Fibroblast of lung (primary cell): ENCODE results near the gene AFF2. TPM values are rescaled to one million over a fixed set of nuclear protein-coding genes. Genes with fewer than 3 reads are reported as not detected.
A peak's percentile ranks its signal among the peaks of the same experiment; 100 is the strongest.

Source experiments
- DNase-seq, 2 donors: peaks; one replicate each; pipeline versions ENCODE4 v3.0.0 to v3.0.0-alpha.2; 2010; ENCODE audit warnings: low read depth in 2 of 2
- H2AFZ ChIP-seq: 2 replicates; pipeline ENCODE4 v1.5.1; 2012; ENCODE audit warnings: low read length, control low read depth, inconsistent platforms
- H3K27ac ChIP-seq: 2 replicates; pipeline ENCODE4 v1.5.1; 2011; ENCODE audit warnings: low read length, control low read depth; ENCODE audit not compliant: insufficient read depth
- H3K27me3 ChIP-seq: 2 replicates; pipeline ENCODE4 v1.5.1; 2011; ENCODE audit warnings: mild to moderate bottlenecking, low read length; ENCODE audit not compliant: control insufficient read depth, insufficient read depth
- H3K36me3 ChIP-seq: 2 replicates; pipeline ENCODE4 v1.5.1; 2011; ENCODE audit warnings: low read length; ENCODE audit not compliant: control insufficient read depth, insufficient read depth
- H3K4me1 ChIP-seq: 2 replicates; pipeline ENCODE4 v1.5.1; 2011; ENCODE audit warnings: low read length; ENCODE audit not compliant: control insufficient read depth, insufficient read depth; ENCODE audit errors: extremely low read depth
- H3K4me2 ChIP-seq: 2 replicates; pipeline ENCODE4 v1.5.1; 2011; ENCODE audit warnings: low read length, control low read depth; ENCODE audit not compliant: insufficient read depth; ENCODE audit errors: extremely low read depth
- H3K4me3 ChIP-seq, 4 experiments: fragments of 200-600 bp in 1 of 4; sonication (generic) in 1 of 4; replicated peaks in 1 of 4; 2 replicates each; pipeline ENCODE4 v1.5.1; 2011 to 2016; ENCODE audit warnings: low read length in 4 of 4, low read depth in 3 of 4, mild to moderate bottlenecking in 3 of 4, control low read depth in 2 of 4, inconsistent platforms in 1 of 4, mixed read lengths in 1 of 4; ENCODE audit not compliant: insufficient read depth in 1 of 4; ENCODE audit errors: control extremely low read depth in 1 of 4
- H3K79me2 ChIP-seq: 2 replicates; pipeline ENCODE4 v1.5.1; 2012; ENCODE audit warnings: mild to moderate bottlenecking, low read length, inconsistent platforms; ENCODE audit not compliant: control insufficient read depth, insufficient read depth
- H3K9ac ChIP-seq: 2 replicates; pipeline ENCODE4 v1.5.1; 2011; ENCODE audit warnings: mild to moderate bottlenecking, low read length, control low read depth; ENCODE audit not compliant: insufficient read depth
- H3K9me3 ChIP-seq: 2 replicates; pipeline ENCODE4 v1.5.1; 2012; ENCODE audit warnings: low read depth, low read length; ENCODE audit not compliant: control insufficient read depth, insufficient read depth
- H4K20me1 ChIP-seq: 2 replicates; pipeline ENCODE4 v1.5.1; 2011; ENCODE audit warnings: low read length; ENCODE audit not compliant: control insufficient read depth, insufficient read depth; ENCODE audit errors: extremely low read depth
- EZH2 ChIP-seq: IDR thresholded peaks from 2 replicates; pipeline ENCODE4 v1.5.1; 2012; ENCODE audit warnings: low read length, control low read depth, mild to moderate bottlenecking; ENCODE audit errors: missing control alignments
- polyA plus RNA-seq, 2 donors: library from polyadenylated mRNA; depleted of rRNA in 1 of 2; stranded (reverse) in 1 of 2; unstranded in 1 of 2; fragments of >200 nt; gene quantifications; 2 replicates each; pipeline ENCODE4 v1.2.1, GENCODE V29; 2011 to 2012; ENCODE audit warnings: missing spikeins in 1 of 2
- total RNA-seq: library from RNA; depleted of rRNA; stranded (reverse); fragments of >200 nt; gene quantifications from 2 replicates; pipeline ENCODE4 v1.2.1, GENCODE V29; 2014
- TF ChIP-seq, protein P1 (sequence below), 2 donors: IDR thresholded peaks in 1 of 2; conservative IDR thresholded peaks in 1 of 2; 1 replicate in 1 of 2; 2 replicates in 1 of 2; pipeline ENCODE4 v1.5.1; 2011 to 2012; ENCODE audit warnings: low read length in 2 of 2, control low read depth in 1 of 2, inconsistent platforms in 1 of 2, low read depth in 1 of 2, mild to moderate bottlenecking in 1 of 2

Gene AFF2
- total and polyA plus RNA-seq, 2 donors (not counting 1 experiment from before 2014, with no cell fraction given) = under 0.01 to 0.05 TPM

DNA sequence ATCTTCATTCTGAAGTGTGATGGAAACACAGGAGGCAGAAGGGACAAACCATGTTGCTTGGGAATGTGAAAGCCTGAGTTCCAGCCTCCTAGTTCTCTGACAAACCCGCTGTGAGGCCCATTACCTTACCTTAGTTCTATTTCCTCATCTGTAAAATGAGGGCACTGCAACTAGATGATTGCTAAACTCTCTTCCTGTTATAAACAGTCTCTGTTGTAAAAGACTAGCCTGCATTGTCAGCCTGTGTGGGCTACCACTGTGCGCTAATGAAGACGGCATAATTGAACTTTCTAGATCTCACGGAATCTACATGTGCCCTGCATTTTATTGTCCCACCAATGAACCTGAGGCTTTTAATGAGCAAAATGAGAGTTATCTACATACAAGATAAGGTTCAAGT lies 147.2 kb downstream of the AFF2 start:
- no peak for DNase-seq
- Histone ChIP-seq H3K4me3 (no peak overlapping the region), H3K9me3 (no peaks in the 10 kb centered on the region), H3K27ac (no peak overlapping the region), H4K20me1 (no peaks in the 10 kb centered on the region), H2AFZ (no peak overlapping the region), H3K79me2 (no peaks in the 10 kb centered on the region), H3K4me2 (no peak overlapping the region), H3K27me3 (no peaks in the 10 kb centered on the region), H3K4me1 (no peaks in the 10 kb centered on the region), H3K9ac (no peak overlapping the region), H3K36me3 (no peaks in the 10 kb centered on the region)
- TF ChIP-seq EZH2 = no peak
- TF ChIP-seq, protein P1, sequence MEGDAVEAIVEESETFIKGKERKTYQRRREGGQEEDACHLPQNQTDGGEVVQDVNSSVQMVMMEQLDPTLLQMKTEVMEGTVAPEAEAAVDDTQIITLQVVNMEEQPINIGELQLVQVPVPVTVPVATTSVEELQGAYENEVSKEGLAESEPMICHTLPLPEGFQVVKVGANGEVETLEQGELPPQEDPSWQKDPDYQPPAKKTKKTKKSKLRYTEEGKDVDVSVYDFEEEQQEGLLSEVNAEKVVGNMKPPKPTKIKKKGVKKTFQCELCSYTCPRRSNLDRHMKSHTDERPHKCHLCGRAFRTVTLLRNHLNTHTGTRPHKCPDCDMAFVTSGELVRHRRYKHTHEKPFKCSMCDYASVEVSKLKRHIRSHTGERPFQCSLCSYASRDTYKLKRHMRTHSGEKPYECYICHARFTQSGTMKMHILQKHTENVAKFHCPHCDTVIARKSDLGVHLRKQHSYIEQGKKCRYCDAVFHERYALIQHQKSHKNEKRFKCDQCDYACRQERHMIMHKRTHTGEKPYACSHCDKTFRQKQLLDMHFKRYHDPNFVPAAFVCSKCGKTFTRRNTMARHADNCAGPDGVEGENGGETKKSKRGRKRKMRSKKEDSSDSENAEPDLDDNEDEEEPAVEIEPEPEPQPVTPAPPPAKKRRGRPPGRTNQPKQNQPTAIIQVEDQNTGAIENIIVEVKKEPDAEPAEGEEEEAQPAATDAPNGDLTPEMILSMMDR (conservative IDR thresholded peaks at IDR 0.05 in 1 of 2, IDR thresholded peaks at IDR 0.05 in 1 of 2; ENCODE audit: low read depth in 1 of 2, low read length in 2 of 2) = no peak

DNA sequence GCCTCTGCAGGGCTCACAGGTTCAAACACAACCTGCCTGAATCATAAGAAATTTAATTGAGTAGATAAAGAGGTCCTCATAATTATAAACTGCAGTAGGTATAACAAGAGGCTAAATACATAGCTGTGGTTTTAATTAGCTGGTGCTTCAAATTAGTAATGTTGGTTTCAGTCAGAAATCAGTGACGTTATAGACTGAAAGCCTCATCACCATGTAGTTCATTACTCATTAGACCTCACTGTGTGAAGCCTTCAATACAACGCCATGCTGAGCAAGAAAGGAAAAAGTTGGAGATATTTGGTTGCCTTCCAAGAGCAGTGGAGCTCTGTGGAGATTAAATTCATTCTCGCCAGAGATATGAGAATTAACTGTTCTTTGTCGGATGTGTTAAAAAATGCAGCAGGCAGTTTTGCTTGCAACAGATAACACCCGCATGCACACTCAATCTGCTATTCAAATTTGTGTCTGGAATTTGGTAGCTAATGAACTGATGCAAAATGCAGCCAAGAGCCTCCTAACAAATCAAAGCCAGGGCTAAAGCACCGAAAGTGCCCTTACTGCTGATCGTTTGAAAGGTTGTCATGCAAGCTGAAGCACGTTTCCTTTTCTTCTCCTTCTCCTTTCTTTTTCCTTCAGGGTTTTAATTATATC lies 148.9 kb downstream of the AFF2 start:
- Histone ChIP-seq H3K27me3 (no peaks in the 10 kb centered on the region), H2AFZ (no peak overlapping the region), H4K20me1 (no peaks in the 10 kb centered on the region), H3K4me3 (no peak overlapping the region), H3K9ac (no peak overlapping the region), H3K79me2 (no peaks in the 10 kb centered on the region), H3K4me1 (no peaks in the 10 kb centered on the region), H3K9me3 (no peaks in the 10 kb centered on the region), H3K4me2 (no peak overlapping the region), H3K27ac (no peak overlapping the region), H3K36me3 (no peaks in the 10 kb centered on the region)
- TF ChIP-seq EZH2 = no peak
- TF ChIP-seq, protein P1 (conservative IDR thresholded peaks at IDR 0.05 in 1 of 2, IDR thresholded peaks at IDR 0.05 in 1 of 2; ENCODE audit: low read depth in 1 of 2, low read length in 2 of 2) = no peak
- DNase-seq = peak in 1 of 2 donors; percentile 43

DNA sequence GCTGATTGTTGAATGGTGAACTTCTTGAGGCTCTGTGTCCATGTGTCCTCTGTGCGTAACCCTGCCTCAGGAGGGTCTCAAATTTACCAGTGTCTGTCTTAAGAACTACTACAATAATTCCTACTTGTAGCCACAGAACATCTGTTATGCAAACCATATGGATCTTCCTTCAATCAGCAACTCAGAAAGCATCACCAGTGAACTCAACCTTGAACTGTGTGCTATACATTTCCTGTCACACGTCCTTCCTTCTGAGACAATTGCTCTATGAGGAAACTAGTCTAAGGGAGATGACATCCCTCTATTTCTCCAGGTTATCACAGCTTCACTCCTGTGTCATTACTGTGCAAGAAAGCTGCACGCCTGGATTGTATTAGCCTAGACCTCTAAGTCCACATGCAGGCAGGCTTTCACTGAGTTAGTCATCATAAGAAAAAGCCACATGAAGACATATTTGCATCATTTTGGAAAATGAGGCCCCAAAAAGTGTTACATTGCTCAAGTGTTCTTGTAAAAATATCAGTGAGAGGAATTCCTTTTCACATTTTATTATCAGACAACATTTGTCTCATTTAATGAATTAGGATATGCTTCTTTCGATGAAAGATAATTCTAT lies 157.8 kb downstream of the AFF2 start:
- no peak overlapping the region for H2AFZ ChIP-seq
- H3K27ac ChIP-seq = no peak overlapping the region
- DNase-seq = peak in 1 of 2 donors; percentile 11
- H3K4me3 ChIP-seq = no peak overlapping the region
- H3K9me3 ChIP-seq = no peaks in the 10 kb centered on the region
- H3K9ac ChIP-seq = no peak overlapping the region
- H3K79me2 ChIP-seq = no peaks in the 10 kb centered on the region
- no peaks in the 10 kb centered on the region for H4K20me1 ChIP-seq
- no peaks in the 10 kb centered on the region for H3K36me3 ChIP-seq
- no peaks in the 10 kb centered on the region for H3K4me1 ChIP-seq
- no peak overlapping the region for H3K4me2 ChIP-seq
- H3K27me3 ChIP-seq = no peaks in the 10 kb centered on the region
- no peak for TF ChIP-seq EZH2
- TF ChIP-seq, protein P1 (conservative IDR thresholded peaks at IDR 0.05 in 1 of 2, IDR thresholded peaks at IDR 0.05 in 1 of 2; ENCODE audit: low read depth in 1 of 2, low read length in 2 of 2) = no peak
